ENCODE measurements around the gene BCCIP. TPM values are rescaled to one million over a fixed set of nuclear protein-coding genes. Genes with fewer than 3 reads are reported as not detected.
A peak's percentile ranks its signal among the peaks of the same experiment; 100 is the strongest.

BCCIP gene
- total RNA-seq, 6 donors from 2014 or later: 13.7 to 53.8 (median 35.2) TPM

DNA sequence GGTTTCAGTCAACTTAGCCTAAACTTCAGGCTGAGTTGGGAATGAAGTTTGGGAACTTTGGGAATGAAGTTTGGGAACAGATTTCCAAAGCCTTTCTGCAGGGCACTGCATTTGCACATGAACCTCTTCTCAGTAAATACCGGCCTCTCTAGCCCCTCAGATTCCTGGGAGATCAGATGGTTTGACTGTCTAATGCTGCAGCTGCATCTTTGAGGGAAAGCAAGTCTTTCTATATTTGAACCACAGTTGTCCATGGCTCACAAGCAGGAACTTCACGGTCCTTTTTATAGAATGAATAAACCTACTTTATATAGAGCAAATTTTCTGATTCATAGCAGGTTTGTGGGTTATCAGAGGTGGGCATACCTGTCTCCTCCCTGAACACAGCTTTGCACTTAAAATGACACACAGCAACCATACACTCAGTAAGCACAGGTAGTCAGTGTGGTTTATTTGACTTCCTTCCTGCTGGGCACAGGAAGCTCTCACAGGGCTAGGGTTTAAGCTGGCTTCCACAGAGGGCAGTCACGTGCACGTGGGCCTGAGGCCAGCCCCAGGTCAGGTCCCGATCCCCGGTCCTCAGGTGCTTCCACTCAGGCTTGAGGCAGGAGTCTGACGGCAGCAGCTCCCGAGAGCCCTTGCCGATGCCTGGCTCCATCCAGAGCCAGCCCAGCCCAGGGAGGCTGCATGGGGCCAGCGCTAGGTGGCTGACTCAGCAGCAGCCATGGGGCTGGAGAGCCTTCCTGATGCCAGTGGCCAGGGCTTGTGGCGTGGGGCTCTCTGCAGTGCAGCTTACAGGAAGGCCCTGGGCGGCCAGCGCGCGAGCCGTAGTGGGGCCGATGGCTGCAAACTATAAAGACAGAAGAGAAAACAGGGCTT lies 35.0 kb upstream of the BCCIP start:
- Histone ChIP-seq H3K27ac (no peak overlapping the region), H3K4me1 (no peaks in the 10 kb centered on the region), H3K36me3 (peaks cover 6 to 46% (median 22%) of the 10 kb centered on the region in 4 donors), H3K27me3 (no peaks in the 10 kb centered on the region), H3K9me3 (no peaks in the 10 kb centered on the region), H3K4me3 (no peak overlapping the region)
- WGBS, 2 donors: 76 to 88% methylated on average over 12 to 13 of the region's 17 CpGs
- peak in 1 of 2 donors; percentile 6 for ATAC-seq (ENCODE audit: low FRiP score in 2 of 2)
- DNase-seq: peak in 1 of 2 donors; percentile 80
- TF ChIP-seq EP300 (IDR thresholded peaks at IDR 0.05) (no peak), POLR2A (IDR thresholded peaks at IDR 0.05) (no peak), POLR2AphosphoS5 (IDR thresholded peaks at IDR 0.05) (no peak)
- TF ChIP-seq, protein P1, sequence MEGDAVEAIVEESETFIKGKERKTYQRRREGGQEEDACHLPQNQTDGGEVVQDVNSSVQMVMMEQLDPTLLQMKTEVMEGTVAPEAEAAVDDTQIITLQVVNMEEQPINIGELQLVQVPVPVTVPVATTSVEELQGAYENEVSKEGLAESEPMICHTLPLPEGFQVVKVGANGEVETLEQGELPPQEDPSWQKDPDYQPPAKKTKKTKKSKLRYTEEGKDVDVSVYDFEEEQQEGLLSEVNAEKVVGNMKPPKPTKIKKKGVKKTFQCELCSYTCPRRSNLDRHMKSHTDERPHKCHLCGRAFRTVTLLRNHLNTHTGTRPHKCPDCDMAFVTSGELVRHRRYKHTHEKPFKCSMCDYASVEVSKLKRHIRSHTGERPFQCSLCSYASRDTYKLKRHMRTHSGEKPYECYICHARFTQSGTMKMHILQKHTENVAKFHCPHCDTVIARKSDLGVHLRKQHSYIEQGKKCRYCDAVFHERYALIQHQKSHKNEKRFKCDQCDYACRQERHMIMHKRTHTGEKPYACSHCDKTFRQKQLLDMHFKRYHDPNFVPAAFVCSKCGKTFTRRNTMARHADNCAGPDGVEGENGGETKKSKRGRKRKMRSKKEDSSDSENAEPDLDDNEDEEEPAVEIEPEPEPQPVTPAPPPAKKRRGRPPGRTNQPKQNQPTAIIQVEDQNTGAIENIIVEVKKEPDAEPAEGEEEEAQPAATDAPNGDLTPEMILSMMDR (IDR thresholded peaks at IDR 0.05): no peak

DNA sequence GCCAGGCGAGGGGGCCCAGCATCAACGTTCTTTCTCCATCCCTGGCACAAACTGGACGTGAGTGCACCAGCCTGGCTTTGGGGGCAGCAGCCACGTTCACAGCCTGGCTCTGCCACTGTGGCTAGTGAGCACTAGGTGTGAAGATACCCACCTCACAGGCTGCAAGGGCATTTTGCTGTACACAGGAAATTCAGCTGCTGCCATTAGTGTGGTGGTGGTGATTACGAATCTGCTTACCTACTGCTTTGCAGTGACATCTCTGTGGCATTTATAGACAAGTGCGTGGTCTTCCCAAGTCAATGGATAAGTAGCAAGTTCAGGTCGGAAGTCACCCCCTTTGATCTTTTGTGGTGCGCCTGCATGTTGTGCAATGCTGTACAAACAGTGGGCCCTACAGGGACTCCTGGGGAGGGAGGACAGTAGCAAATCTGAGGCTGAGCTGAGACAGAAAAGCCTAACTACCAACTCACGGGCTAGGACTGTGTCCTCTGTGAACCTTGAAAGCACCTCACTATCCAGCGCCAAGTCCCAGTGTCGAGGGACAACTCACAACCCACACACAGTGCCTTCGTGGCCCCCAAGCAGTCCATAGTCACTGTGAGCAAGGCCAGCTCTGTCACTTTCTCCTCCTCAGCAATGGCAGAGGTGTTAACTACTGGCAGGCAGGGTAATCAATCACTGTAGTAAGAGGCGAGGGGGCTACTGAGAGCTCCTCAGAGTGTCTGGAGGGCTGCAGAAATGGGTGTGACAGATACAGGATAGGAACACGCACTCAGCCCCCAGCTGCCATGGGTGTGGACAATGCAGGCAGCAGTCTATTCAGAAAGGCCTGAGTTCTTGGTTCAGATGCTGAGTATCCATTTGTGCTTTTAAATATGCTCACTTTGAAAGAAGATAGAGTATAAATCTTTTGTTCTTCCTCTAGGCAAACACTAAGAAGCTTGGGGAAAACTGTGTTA lies 30.7 kb upstream of the BCCIP start:
- DNase-seq: no peak
- H3K27ac ChIP-seq: no peak overlapping the region
- ATAC-seq (ENCODE audit: low FRiP score in 2 of 2): no peak
- no peaks in the 10 kb centered on the region for H3K4me1 ChIP-seq
- H3K9me3 ChIP-seq: no peaks in the 10 kb centered on the region
- TF ChIP-seq POLR2A (IDR thresholded peaks at IDR 0.05) (no peak), POLR2AphosphoS5 (IDR thresholded peaks at IDR 0.05) (no peak), EP300 (IDR thresholded peaks at IDR 0.05) (no peak)
- TF ChIP-seq, protein P1 (IDR thresholded peaks at IDR 0.05): no peak
- no peaks in the 10 kb centered on the region for H3K27me3 ChIP-seq
- 86 to 91% methylated on average over 8 to 14 of the region's 14 CpGs for WGBS, 2 donors
- H3K36me3 ChIP-seq: peaks cover 6 to 71% (median 41%) of the 10 kb centered on the region in 4 donors
- H3K4me3 ChIP-seq: no peak overlapping the region

DNA sequence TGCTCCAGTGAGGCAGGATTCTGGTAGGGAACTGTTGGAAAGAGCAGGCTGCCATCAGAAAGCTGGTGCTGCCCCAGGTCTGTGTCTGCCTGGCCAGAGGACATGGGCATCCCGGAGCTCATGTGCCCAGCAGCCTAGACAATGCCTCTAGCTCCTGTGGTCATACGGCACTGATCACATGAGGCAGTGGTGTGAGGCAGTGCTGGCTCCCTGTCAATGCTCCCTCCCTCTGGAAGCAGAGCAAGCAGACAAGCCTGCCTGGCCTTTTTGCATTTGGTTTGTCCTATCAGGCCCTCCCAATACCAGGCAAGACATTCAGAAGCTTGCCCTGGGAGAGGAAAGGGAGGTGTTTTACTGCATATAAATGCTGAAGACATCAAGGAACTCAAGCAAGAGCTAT lies 28.2 kb upstream of the BCCIP start:
- Histone ChIP-seq H3K4me3 (no peak overlapping the region), H3K27ac (no peak overlapping the region), H3K9me3 (no peaks in the 10 kb centered on the region), H3K4me1 (no peaks in the 10 kb centered on the region), H3K36me3 (peaks cover 6 to 65% (median 41%) of the 10 kb centered on the region in 4 donors), H3K27me3 (no peaks in the 10 kb centered on the region)
- 94 to 100% methylated on average over 2 of the region's 2 CpGs for WGBS, 2 donors
- DNase-seq (no peak), ATAC-seq (ENCODE audit: low FRiP score in 2 of 2) (no peak)
- TF ChIP-seq, protein P1 (IDR thresholded peaks at IDR 0.05): no peak
- TF ChIP-seq EP300 (IDR thresholded peaks at IDR 0.05) (no peak), POLR2AphosphoS5 (IDR thresholded peaks at IDR 0.05) (no peak), POLR2A (IDR thresholded peaks at IDR 0.05) (no peak)

DNA sequence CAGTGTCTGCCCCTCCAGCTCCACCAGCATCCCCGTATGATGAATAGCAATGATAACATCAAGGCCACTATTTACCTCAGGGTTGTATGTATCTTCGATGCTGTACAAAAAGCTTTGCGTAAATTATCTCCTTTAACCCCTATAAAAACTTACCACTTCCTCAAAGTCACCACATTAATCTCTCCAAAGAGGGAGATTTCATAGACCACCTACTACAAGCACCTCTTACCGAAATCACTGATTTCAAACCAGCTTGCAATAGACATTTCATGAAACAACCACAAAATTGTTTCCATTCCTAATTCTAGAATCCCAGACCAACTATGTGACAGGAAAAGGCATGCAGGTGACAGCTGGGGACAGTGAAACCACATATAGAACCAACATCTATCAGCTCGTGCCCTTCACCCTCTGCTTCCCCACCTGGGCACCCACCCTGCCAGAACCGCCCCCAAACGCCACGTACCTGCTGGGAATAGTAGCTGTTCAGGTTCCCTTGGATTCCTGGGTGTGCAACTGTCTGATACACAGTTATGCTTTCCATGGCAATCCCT lies 27.6 kb upstream of the BCCIP start:
- peaks cover 6 to 68% (median 42%) of the 10 kb centered on the region in 4 donors for H3K36me3 ChIP-seq
- no peak for ATAC-seq (ENCODE audit: low FRiP score in 2 of 2)
- H3K9me3 ChIP-seq: no peaks in the 10 kb centered on the region
- H3K27ac ChIP-seq: no peak overlapping the region
- WGBS, 2 donors: 79 to 86% methylated on average over 8 of the region's 8 CpGs
- no peaks in the 10 kb centered on the region for H3K27me3 ChIP-seq
- no peak overlapping the region for H3K4me3 ChIP-seq
- H3K4me1 ChIP-seq: no peaks in the 10 kb centered on the region
- no peak for TF ChIP-seq POLR2A (IDR thresholded peaks at IDR 0.05)
- TF ChIP-seq, protein P1 (IDR thresholded peaks at IDR 0.05): no peak
- TF ChIP-seq POLR2AphosphoS5 (IDR thresholded peaks at IDR 0.05): no peak
- TF ChIP-seq EP300 (IDR thresholded peaks at IDR 0.05): no peak
- DNase-seq: no peak
